ENCODE data around the gene CES2. TPM values are rescaled to one million over a fixed set of nuclear protein-coding genes. Genes with fewer than 3 reads are reported as not detected.

Gene CES2
- total RNA-seq, 1 experiment from 2014 or later, result 35.4 TPM

GRCh38 chr16:66898207-66898606 lies 37.1 kb upstream of the CES2 start:
- no TSS peak for BruUV-seq (replicated peaks)
- RAD21 ChIA-PET (ENCODE audit: low non-redundant PET in 1 of 2, low total read pairs in 2 of 2, uncharacterized antibody in 2 of 2, unreplicated experiment in 2 of 2), result no interaction called here
- POLR2A ChIA-PET, result no interaction called here
- DNase-seq (ENCODE audit: low read depth, low spot score) (no peak), ATAC-seq (no peak)
- Histone ChIP-seq H3K4me3 (replicated peaks in 1 of 2; ENCODE audit: low read depth in 1 of 2, low read length in 2 of 2) (no peak overlapping the region), H3K9ac (ENCODE audit: low read length) (no peak overlapping the region), H3K27me3 (ENCODE audit: insufficient read depth, low read length) (no peaks in the 10 kb centered on the region), H3K79me2 (ENCODE audit: insufficient read depth, low read length) (no peaks in the 10 kb centered on the region), H3K9me3 (ENCODE audit: control insufficient read depth in 1 of 2, insufficient read depth in 1 of 2, low read depth in 1 of 2, low read length in 2 of 2) (no peaks in the 10 kb centered on the region), H2AFZ (ENCODE audit: low read depth, low read length, poor library complexity, severe bottlenecking) (no peak overlapping the region), H3K36me3 (ENCODE audit: control insufficient read depth in 1 of 2, insufficient read depth in 2 of 2, low read length in 2 of 2) (no peaks in the 10 kb centered on the region), H3K4me2 (ENCODE audit: low read length) (no peak overlapping the region), H3K4me1 (ENCODE audit: control insufficient read depth in 1 of 2, insufficient read depth in 2 of 2, low read length in 2 of 2) (peaks cover 7 to 12% of the 10 kb centered on the region in 2 experiments; a peak in 3 of 4 replicates), H4K20me1 (ENCODE audit: insufficient read depth) (no peaks in the 10 kb centered on the region), H3K9me2 (ENCODE audit: insufficient read depth) (no peaks in the 10 kb centered on the region), H3K27ac (ENCODE audit: low read depth, low read length) (no peak overlapping the region)
- CTCF ChIA-PET, result no interaction called here
- intact Hi-C loops (cut with micrococcal nuclease), result loop anchor here (5.0 to 10.0 kb wide), 2 partner anchors 54 to 207 kb away; partner anchors contain the start of gene PHAF1
- TF ChIP-seq MAX (IDR thresholded peaks at IDR 0.05) (no peak), POLR2AphosphoS5 (IDR thresholded peaks at IDR 0.05; ENCODE audit: low read depth, low read length) (no peak), POLR2A (IDR thresholded peaks at IDR 0.05; ENCODE audit: borderline replicate concordance, extremely low read depth, insufficient read depth, insufficient read length) (no peak), ZNF274 (IDR thresholded peaks at IDR 0.05; ENCODE audit: low read depth, low read length) (no peak), TCF7L2 (IDR thresholded peaks at IDR 0.05; ENCODE audit: borderline replicate concordance, extremely low read depth, insufficient read depth, insufficient read length) (no peak), SRF (IDR thresholded peaks at IDR 0.05; ENCODE audit: low read depth) (no peak), EGR1 (IDR thresholded peaks at IDR 0.05; ENCODE audit: low read depth) (no peak), CTCF (IDR thresholded peaks at IDR 0.05 in 2 of 3, conservative IDR thresholded peaks at IDR 0.05 in 1 of 3; ENCODE audit: borderline replicate concordance in 1 of 3, insufficient read depth in 1 of 3, low read depth in 2 of 3, low read length in 2 of 3) (no peak), REST (IDR thresholded peaks at IDR 0.05; ENCODE audit: low read depth) (no peak), RAD21 (IDR thresholded peaks at IDR 0.05; ENCODE audit: low read depth) (no peak), ZFX (IDR thresholded peaks at IDR 0.05) (no peak), SP1 (IDR thresholded peaks at IDR 0.05; ENCODE audit: low read depth) (no peak), ZBTB33 (IDR thresholded peaks at IDR 0.05; ENCODE audit: extremely low read depth, insufficient replicate concordance, low read length) (no peak), CBX3 (IDR thresholded peaks at IDR 0.05; ENCODE audit: low read depth) (no peak), EZH2 (IDR thresholded peaks at IDR 0.05) (no peak), JUND (IDR thresholded peaks at IDR 0.05) (no peak), CEBPB (IDR thresholded peaks at IDR 0.05; ENCODE audit: low read depth) (no peak), ATF3 (IDR thresholded peaks at IDR 0.05) (no peak), SIN3A (IDR thresholded peaks at IDR 0.05; ENCODE audit: low read depth) (no peak), ELF1 (IDR thresholded peaks at IDR 0.05; ENCODE audit: borderline replicate concordance, low read depth) (no peak)

Measured in HCT116 (cell line).